GM21528 (cell line): ENCODE data around the gene KCNC2.

ENCODE experiments used
- ATAC-seq: cut with Tn5 transposase; IDR thresholded peaks from one replicate; pipeline ENCODE4 v1.9.1; 2021; ENCODE audit warnings: mild to moderate bottlenecking, moderate library complexity; ENCODE audit not compliant: unreplicated experiment, low FRiP score

Gene KCNC2

DNA sequence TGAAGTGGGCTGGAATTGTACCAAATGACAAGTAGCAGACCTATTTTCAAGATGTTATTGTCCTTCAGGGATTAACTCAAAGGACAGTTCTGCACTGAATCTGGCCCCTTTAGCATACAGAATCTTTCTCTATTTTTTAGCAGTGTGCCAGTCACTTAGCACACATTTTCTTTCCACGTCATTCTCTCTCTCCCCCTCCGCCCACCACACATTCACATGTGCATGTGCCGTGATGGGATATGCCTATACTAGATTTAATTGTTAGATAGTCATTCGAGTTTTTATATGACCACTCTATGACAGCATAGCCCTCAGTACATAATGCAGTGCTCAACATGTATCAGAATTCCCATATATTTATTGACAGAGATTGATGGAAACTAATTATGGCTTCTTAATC, 129.1 kb downstream of the KCNC2 start:
- ATAC-seq, result no peak

DNA sequence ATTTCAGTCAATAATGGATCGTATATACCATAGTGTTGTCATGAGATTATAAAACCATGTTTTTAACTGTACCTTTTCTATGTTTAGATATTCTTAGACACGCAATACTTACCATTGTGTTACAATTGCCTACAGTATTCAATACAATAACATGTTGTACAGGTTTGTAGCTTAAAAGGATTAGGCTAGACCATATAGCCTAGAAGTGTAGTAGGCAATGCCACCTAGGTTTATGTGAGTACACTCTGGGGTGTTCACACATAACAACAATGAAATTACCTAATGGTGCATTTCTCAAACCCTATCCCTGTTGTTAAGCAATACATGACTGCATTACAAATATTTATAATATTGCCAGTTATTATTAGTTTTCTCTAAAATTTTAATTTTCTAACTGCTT, 144.2 kb downstream of the KCNC2 start:
- ATAC-seq, result no peak

DNA sequence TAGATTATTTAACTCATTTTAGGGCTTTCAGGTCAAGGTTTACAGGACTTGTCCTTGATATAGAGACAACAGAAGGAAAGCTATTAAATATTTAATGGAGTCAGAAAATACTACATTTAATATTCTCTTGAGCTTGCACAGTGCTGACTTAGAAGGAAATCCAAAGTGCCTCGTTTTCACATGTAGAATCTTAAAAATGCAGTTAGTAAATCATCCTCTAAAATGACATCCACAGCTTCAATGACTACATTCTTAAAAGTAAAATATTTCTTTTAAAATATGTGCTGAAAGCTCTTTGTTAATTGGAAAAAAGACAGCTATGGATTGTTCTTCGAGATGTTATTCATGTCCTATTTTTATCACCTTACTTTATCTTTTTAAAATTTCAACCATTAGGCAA, 146.9 kb downstream of the KCNC2 start:
- ATAC-seq, result no peak

DNA sequence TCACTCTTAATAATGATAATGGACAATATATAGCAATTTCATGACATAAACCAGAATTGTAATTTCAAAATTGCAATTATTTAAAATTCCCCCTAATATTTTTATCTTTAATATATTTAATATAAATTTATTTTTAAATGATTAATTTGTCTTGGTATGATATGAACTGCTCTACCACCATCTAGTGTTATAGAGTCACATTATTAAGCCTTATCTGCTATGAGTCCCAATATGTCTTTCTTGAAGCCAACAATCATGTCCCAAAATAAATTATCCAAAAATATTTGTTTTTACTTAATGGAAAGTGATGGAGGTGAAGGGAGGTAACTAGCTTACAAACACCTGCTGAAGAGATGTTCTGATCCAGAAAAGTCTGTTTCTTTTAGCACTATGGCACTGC, 151.4 kb downstream of the KCNC2 start:
- ATAC-seq, result no peak

DNA sequence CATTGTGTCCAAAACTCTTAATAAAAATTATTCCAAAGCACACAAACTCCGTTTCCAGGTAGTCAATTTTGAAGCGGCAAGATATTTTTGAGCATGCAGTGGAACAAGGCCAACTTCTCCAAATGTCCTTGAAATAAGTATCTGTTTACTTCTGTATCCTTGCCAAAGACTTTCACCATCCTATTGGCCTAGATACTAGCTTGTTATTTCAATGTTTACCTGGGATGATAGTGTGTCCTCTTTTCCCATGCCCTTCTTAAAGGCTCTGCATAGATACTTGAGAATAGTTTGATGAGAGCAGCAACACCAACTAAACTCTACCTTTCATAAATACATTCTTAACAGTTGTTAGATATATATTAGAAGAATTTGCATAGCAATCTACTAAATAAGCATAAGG, 160.9 kb downstream of the KCNC2 start:
- no peak for ATAC-seq

DNA sequence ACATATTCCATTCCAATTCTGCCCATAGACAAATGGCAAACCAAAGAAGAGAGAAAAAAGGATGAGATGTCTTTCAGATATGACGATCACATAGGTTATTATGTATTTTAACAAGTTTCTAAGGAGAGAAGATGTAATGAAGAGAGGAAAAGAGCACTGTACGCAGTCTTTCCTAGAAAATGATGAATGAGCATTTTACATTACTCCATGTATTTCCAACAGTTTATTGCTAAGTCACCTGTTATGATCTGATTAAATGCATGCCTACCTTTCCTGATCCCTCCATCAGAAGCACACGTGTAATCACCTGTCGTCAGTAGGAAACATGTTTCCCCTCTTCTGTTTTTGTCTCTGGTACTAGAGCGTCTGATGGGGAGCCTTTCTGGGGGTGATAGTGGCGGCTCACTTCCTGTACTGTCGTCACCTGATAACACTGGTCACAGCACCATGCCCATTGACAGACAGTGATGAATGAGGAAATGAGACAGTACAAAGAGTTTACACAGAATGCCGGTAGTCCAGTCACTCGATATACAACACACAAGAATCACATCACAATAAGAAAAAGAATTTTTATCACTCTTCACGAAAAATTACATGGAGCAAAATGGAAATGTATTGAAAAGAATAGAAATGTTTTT, 161.6 kb downstream of the KCNC2 start:
- ATAC-seq, result no peak

DNA sequence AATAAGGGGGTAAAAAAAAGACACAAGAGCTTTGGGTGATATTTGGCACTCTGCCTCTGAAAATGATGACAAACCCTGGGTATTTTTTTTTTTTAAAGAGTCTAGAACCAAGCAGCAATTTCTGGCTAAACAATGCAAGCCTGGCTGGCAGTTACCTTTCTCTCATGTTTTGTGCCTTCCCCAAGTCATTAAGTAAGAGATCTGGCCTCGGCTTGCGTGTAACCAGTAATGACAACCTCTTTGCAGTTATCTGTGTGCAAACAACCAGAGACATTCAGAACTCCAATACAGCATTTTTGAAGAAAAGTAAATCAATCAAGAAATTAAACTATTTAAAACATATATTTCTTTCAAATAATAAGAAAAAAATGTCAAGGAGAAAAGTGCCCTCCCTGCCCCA, 167.5 kb downstream of the KCNC2 start:
- ATAC-seq, result no peak

DNA sequence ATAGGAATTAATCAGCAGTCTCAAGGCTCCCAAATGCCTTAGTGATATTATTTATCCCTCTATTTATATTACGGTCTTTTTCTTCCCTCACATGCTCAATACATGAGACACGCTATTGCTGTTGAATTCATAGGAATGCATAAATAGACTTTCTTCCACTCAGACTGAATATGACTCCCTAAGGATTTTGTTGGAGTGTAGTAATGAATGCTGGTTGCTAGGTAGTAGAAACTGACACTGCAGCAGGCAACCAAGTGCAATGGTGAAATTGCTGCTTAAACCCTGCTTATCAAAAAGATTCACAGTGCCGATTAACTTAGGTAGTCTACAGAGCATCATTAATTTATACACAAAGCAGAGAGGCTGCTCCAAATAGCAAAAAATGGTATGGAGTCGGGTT, 168.2 kb downstream of the KCNC2 start:
- no peak for ATAC-seq

DNA sequence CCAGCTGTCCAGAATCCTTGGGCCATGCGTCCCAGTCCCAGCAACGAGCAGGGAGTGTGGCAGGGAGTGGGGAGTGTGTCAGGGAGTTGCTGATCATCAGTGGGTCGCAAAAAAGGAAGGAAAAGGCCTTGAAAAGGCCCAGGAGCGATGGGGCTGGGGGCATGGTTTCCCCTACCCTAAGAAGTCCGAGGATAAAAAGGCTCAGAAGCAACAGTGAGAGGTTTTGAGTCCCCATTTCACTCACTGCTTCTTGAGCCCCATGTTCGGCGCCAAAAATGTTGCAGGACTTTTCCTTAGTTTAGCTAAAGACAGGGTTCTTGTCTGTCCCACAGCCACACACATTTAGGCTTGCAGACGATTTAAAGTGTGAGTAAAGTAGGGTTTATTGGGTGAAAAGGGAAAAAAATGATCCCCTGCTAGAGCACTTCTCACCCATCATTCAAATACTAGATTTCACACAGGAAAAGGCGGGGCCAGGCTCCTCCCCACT, 189.5 kb downstream of the KCNC2 start:
- no peak for ATAC-seq

DNA sequence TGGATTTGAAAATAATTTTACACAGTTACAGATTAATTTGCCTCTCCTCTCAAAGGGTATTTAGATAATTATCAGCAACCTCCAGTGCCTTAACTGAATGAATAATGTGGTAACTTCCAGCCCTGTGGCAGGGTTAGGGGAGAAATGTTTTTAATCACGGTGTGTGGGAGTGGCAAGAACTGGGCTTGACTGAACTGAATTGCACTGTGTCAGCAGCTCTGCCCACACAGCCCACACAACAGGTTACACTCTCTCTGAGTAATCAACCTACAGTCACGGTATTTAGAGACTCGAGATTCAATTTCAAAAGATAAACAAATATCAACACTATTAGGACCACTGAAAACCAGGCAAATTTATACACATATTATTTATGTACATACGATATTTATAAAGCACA, 198.5 kb downstream of the KCNC2 start:
- no peak for ATAC-seq

DNA sequence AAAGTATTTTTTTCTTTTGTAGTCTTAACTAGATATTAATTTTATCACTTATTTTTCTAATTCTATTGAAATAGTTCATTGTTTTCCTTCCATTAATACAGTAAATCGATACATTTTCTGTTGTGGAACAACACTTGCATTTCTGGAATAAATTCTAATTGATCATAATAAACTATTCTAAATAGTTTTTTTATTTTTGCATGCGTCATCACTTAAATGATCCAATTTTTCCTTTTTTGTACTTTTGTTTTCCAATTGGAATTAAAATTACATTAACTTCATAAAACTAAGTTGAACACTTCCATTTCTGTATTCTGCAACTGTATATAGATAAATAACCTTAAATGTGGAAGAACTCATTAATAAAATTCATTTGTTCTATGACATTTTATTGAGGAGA, 202.5 kb downstream of the KCNC2 start:
- ATAC-seq, result no peak

DNA sequence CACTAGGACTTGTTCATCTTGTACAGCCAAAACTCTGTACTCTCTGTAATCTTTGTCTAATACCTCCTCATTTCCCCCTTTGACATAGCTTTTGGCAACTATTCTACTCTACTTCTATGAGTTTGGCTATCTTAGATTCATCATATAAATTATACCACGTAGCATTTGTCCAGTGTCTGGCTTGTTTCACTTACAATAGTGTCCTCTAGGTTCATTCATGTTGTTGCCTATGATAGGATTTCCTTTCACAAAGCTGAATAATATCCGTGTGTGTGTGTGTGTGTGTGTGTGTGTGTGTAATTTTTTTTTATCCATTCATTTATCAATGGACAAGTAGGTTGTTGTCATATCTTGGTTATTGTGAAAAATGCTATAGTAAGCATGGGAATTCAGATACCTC, 209.5 kb downstream of the KCNC2 start:
- ATAC-seq, result no peak

DNA sequence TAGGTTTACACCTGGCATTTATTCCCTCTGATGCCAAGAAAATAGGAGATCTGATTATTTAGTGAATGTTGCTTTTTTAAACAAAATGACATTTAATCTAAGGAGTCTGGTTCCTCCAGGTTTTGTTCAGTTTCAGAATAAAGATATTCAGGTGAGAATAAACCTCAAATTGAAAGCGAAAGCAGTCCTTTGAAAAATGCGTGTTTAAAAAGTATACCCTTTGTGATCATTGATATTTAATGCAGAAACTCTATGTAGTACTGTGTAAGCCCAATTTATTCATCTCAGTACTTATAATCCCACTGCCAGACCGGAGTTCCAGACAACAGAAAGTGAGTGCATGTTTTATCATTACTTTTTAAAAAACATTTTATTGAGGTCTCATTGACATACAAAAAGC, 210.2 kb downstream of the KCNC2 start:
- ATAC-seq, result no peak
